ENCODE results near the gene CCDC88C.
"Not testable (repeated sequence)": the region's sequence is repeated elsewhere in the genome, so short reads cannot be mapped to it uniquely, and the experiment has no call there.

Gene CCDC88C

DNA sequence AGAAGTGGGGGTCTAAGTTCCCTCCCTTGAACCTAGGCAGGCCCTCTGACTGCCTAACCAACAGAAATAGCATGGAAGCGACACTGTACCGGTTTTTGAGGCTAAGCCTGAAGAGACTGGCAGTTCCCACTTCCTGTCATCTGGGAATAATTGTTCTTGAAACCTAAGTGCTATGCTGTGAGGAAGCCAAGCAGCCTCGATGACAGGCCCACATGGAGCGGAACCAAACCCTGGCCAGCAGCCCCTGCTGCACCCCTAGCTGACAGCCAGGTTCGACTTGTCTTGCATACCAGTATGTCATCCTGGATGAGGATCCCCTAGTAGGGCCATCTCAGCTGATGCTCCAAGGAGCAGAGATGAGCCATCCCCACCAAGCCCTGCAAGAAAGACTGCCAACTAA is 166.7 kb downstream of the CCDC88C start:
- Histone ChIP-seq H3K4me3 (ENCODE audit: low read length in 2 of 2) (no peak overlapping the region), H3K4me1 (ENCODE audit: control insufficient read depth, insufficient read depth, low read length) (peaks cover 24% of the 10 kb centered on the region), H3K36me3 (ENCODE audit: control insufficient read depth in 2 of 2, insufficient read depth in 2 of 2, low read length in 2 of 2) (no peaks in the 10 kb centered on the region), H3K27ac (ENCODE audit: low read length) (no peak overlapping the region), H3K9me3 (ENCODE audit: control insufficient read depth in 2 of 2, low read length in 2 of 2) (no peaks in the 10 kb centered on the region), H3K9ac (ENCODE audit: low read length in 2 of 2) (no peak overlapping the region), H3K27me3 (ENCODE audit: control insufficient read depth in 1 of 2, insufficient read depth in 2 of 2, low read length in 2 of 2) (no peaks in the 10 kb centered on the region)

DNA sequence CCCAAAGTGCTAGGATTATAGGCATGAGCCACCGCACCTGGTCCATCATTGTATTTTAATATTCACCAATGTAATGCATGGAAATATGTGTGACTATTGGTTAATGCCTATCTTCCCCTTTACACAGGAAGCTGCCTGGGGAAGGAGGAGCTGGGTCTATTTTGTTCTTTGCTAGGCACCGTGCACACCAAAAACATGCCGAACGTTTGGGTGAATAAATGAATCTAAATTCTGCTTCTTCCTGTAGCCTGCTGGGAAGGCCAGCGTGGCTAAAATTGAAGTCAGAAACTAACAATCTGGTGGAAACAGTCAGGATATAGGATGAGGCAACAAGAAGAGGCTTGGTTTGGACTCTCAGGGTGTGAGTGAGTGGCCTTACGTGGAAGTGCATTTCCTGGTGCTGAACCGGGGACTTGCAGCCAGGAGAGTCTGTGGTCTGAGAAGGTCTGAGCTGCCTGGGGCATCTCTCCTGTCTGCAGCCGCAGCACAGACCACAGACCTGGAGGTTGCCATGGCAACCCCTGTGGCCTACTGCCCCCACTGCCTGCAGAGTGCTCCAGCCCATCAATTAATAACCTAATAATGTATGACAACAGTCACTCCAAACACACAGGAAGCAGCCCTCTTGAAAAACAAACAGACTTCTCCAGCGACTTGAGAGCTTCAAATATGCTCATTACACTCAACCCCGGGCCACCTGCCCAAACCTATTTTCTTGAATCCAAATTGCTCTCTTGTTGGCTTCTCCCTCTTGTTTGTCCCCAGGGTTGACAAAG is 167.6 kb downstream of the CCDC88C start:
- H3K27me3 ChIP-seq (ENCODE audit: control insufficient read depth in 1 of 2, insufficient read depth in 2 of 2, low read length in 2 of 2), result no peaks in the 10 kb centered on the region
- H3K4me3 ChIP-seq (ENCODE audit: low read length in 2 of 2), result no peak overlapping the region
- H3K4me1 ChIP-seq (ENCODE audit: control insufficient read depth, insufficient read depth, low read length), result peaks cover 17% of the 10 kb centered on the region
- H3K27ac ChIP-seq (ENCODE audit: low read length), result peak overlapping the region; percentile 37
- H3K9ac ChIP-seq (ENCODE audit: low read length in 2 of 2), result no peak overlapping the region
- H3K9me3 ChIP-seq (ENCODE audit: control insufficient read depth in 2 of 2, low read length in 2 of 2), result no peaks in the 10 kb centered on the region
- H3K36me3 ChIP-seq (ENCODE audit: control insufficient read depth in 2 of 2, insufficient read depth in 2 of 2, low read length in 2 of 2), result no peaks in the 10 kb centered on the region

DNA sequence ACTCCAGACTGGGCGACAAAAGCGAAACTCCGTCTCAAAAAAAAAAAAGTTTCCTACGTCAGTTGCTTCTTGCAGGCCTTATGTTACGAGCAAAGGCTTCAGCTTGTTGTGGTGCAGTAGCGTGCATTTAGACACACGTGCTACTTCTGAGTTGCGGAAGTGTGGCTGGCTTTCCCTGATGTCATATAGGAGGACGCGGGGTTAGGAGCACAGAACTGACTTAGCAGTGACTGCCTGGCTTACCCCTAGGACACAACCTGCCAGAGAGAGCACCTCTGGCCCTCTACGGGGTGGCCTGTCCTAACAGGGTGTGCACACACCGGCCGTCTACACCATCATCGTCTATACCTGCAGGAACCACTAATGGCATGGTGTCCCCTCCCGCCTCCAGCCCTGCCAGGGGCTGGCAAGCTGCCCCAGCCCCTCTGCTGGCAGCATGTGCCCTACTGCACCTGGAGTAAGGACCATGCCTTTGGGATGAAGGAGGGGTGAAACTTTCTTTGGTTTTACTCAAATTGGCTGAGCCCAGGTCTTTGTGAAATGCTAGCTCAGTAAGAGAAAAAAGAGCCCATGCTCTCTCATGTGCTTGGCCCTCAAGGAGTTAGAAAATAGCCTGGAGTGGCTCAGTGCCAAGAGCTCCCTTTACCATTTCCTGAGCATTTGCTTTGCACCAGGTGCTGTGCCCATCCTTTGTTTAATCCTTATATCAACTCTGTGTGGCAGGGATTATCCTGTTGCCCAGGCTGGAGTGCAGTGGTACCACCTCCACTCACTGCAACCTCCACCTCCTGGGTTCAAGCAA is 171.4 kb downstream of the CCDC88C start:
- peaks cover 22% of the 10 kb centered on the region for H3K4me1 ChIP-seq (ENCODE audit: control insufficient read depth, insufficient read depth, low read length)
- H3K9ac ChIP-seq (ENCODE audit: low read length in 2 of 2), result no peak overlapping the region
- no peak overlapping the region for H3K4me3 ChIP-seq (ENCODE audit: low read length in 2 of 2)
- H3K27me3 ChIP-seq (ENCODE audit: control insufficient read depth in 1 of 2, insufficient read depth in 2 of 2, low read length in 2 of 2), result no peaks in the 10 kb centered on the region
- H3K9me3 ChIP-seq (ENCODE audit: control insufficient read depth in 2 of 2, low read length in 2 of 2), result no peaks in the 10 kb centered on the region
- H3K27ac ChIP-seq (ENCODE audit: low read length), result no peak overlapping the region
- no peaks in the 10 kb centered on the region for H3K36me3 ChIP-seq (ENCODE audit: control insufficient read depth in 2 of 2, insufficient read depth in 2 of 2, low read length in 2 of 2)

DNA sequence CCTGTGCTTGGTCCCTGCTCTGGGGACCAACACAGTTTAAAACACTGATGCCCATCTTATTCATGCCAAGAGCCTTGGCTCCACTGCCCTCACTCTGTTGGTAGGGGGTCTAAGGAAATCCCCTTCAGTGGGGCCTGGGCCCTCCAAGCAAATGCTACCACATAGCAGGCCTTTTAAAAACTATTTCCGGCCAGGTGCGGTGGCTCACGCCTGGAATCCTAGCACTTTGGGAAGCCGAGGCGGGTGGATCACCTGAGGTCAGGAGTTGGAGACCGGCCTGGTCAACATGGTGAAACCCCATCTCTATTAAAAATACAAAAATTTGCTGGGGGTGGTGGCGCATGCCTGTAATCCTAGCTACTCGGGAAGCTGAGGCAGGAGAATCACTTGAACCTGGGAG is 172.0 kb downstream of the CCDC88C start:
- H3K4me1 ChIP-seq (ENCODE audit: control insufficient read depth, insufficient read depth, low read length), result peaks cover 22% of the 10 kb centered on the region
- not testable (repeated sequence) for H3K27me3 ChIP-seq (ENCODE audit: control insufficient read depth in 1 of 2, insufficient read depth in 2 of 2, low read length in 2 of 2); H3K4me3 ChIP-seq (ENCODE audit: low read length in 2 of 2); H3K9me3 ChIP-seq (ENCODE audit: control insufficient read depth in 2 of 2, low read length in 2 of 2); H3K9ac ChIP-seq (ENCODE audit: low read length in 2 of 2); H3K36me3 ChIP-seq (ENCODE audit: control insufficient read depth in 2 of 2, insufficient read depth in 2 of 2, low read length in 2 of 2); H3K27ac ChIP-seq (ENCODE audit: low read length)

- Histone ChIP-seq H3K4me3 (ENCODE audit: low read length in 2 of 2) (no peak overlapping the region), H3K36me3 (ENCODE audit: control insufficient read depth in 2 of 2, insufficient read depth in 2 of 2, low read length in 2 of 2) (no peaks in the 10 kb centered on the region), H3K27me3 (ENCODE audit: control insufficient read depth in 1 of 2, insufficient read depth in 2 of 2, low read length in 2 of 2) (no peaks in the 10 kb centered on the region), H3K27ac (ENCODE audit: low read length) (no peak overlapping the region), H3K9me3 (ENCODE audit: control insufficient read depth in 2 of 2, low read length in 2 of 2) (no peaks in the 10 kb centered on the region), H3K4me1 (ENCODE audit: control insufficient read depth, insufficient read depth, low read length) (peaks cover 20% of the 10 kb centered on the region), H3K9ac (ENCODE audit: low read length in 2 of 2) (no peak overlapping the region)
These were observed 172.6 kb downstream of the CCDC88C start for GRCh38 chr14:91245029-91245428.

DNA sequence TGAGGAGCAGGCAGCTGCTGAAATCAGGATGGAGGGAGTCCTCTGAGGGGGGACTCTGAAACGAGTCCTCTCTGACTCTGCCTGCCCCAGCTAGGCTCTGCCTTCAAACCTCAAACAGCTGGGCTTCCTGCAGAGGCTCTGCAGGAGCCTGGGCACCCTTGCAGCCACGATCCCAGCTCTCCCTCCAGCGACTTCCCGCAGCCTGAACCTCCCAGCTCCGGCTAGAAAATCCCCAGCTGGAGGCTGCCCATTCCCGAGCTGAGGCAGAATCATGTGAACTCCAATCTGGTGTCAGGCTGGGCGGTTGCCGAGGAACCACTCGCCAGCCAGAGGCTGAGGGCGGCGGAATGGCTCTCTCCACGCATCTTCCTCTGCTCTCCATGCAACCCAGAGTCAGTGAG is 173.1 kb downstream of the CCDC88C start, which contains the start of gene GPR68:
Gene GPR68 (minus strand): TSS at position 204 of the 401 bp plus-strand sequence. CDS start 9,654 bp downstream, outside the sequence.
- no peaks in the 10 kb centered on the region for H3K36me3 ChIP-seq (ENCODE audit: control insufficient read depth in 2 of 2, insufficient read depth in 2 of 2, low read length in 2 of 2)
- peaks cover 19% of the 10 kb centered on the region for H3K4me1 ChIP-seq (ENCODE audit: control insufficient read depth, insufficient read depth, low read length)
- H3K27me3 ChIP-seq (ENCODE audit: control insufficient read depth in 1 of 2, insufficient read depth in 2 of 2, low read length in 2 of 2), result no peaks in the 10 kb centered on the region
- H3K9me3 ChIP-seq (ENCODE audit: control insufficient read depth in 2 of 2, low read length in 2 of 2), result no peaks in the 10 kb centered on the region
- peak within 1 kb of the TSS; percentile 52 for H3K4me3 ChIP-seq (ENCODE audit: low read length in 2 of 2)
- H3K9ac ChIP-seq (ENCODE audit: low read length in 2 of 2), result peak within 1 kb of the TSS in 1 of 2 donors; percentile 44
- H3K27ac ChIP-seq (ENCODE audit: low read length), result no peak within 1 kb of the TSS

DNA sequence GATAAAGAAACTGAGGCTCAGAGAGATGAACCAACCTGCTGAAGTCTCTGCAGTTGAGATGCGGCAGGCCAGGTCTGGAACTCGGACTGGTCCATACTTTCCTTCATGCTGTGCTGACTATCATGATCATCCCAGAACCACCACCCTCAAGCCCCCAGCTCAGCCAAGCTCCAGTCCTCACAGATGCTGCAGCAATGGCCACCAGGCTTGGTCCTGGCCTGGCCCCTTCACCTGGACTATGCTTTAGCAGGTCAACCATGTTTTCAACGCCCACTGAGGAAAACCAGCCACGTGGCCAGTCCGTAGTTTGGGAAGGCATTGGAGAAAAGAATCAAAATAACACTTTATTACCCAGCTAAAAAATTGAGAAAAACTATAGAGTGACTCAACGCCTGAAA is 174.5 kb downstream of the CCDC88C start:
- H3K9me3 ChIP-seq (ENCODE audit: control insufficient read depth in 2 of 2, low read length in 2 of 2), result no peaks in the 10 kb centered on the region
- no peak overlapping the region for H3K27ac ChIP-seq (ENCODE audit: low read length)
- H3K4me3 ChIP-seq (ENCODE audit: low read length in 2 of 2), result peak overlapping the region in 1 of 2 donors; percentile 47
- H3K4me1 ChIP-seq (ENCODE audit: control insufficient read depth, insufficient read depth, low read length), result peaks cover 19% of the 10 kb centered on the region
- H3K27me3 ChIP-seq (ENCODE audit: control insufficient read depth in 1 of 2, insufficient read depth in 2 of 2, low read length in 2 of 2), result no peaks in the 10 kb centered on the region
- H3K9ac ChIP-seq (ENCODE audit: low read length in 2 of 2), result no peak overlapping the region
- no peaks in the 10 kb centered on the region for H3K36me3 ChIP-seq (ENCODE audit: control insufficient read depth in 2 of 2, insufficient read depth in 2 of 2, low read length in 2 of 2)

DNA sequence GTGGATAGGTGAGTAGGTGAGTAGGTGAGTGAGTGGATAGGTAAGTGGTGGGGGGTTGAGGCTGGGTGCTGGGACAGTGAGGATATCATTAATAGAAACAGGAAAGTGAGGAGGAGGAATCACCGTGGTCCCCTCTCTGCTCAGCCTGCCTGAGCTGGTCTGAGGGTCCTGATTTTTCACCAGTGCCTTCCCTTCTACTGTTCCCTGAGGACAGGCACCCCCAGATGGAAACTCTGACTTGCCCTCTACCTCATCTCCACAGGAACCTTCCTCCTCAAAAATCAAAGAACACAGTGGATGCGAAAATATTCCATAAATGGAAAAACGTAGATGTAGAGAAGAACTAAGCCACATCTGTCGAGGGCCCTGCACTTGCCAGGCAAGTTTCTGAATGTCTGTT is 175.0 kb downstream of the CCDC88C start:
- Histone ChIP-seq H3K27me3 (ENCODE audit: control insufficient read depth in 1 of 2, insufficient read depth in 2 of 2, low read length in 2 of 2) (no peaks in the 10 kb centered on the region), H3K36me3 (ENCODE audit: control insufficient read depth in 2 of 2, insufficient read depth in 2 of 2, low read length in 2 of 2) (no peaks in the 10 kb centered on the region), H3K4me3 (ENCODE audit: low read length in 2 of 2) (no peak overlapping the region), H3K9ac (ENCODE audit: low read length in 2 of 2) (no peak overlapping the region), H3K4me1 (ENCODE audit: control insufficient read depth, insufficient read depth, low read length) (peaks cover 19% of the 10 kb centered on the region), H3K27ac (ENCODE audit: low read length) (no peak overlapping the region), H3K9me3 (ENCODE audit: control insufficient read depth in 2 of 2, low read length in 2 of 2) (no peaks in the 10 kb centered on the region)

GRCh38 chr14:91241863-91242262 is 175.8 kb downstream of the CCDC88C start:
- no peaks in the 10 kb centered on the region for H3K9me3 ChIP-seq (ENCODE audit: control insufficient read depth in 2 of 2, low read length in 2 of 2)
- no peak overlapping the region for H3K9ac ChIP-seq (ENCODE audit: low read length in 2 of 2)
- H3K4me3 ChIP-seq (ENCODE audit: low read length in 2 of 2), result peak overlapping the region in 1 of 2 donors; percentile 29
- no peaks in the 10 kb centered on the region for H3K36me3 ChIP-seq (ENCODE audit: control insufficient read depth in 2 of 2, insufficient read depth in 2 of 2, low read length in 2 of 2)
- no peaks in the 10 kb centered on the region for H3K27me3 ChIP-seq (ENCODE audit: control insufficient read depth in 1 of 2, insufficient read depth in 2 of 2, low read length in 2 of 2)
- H3K4me1 ChIP-seq (ENCODE audit: control insufficient read depth, insufficient read depth, low read length), result peaks cover 19% of the 10 kb centered on the region
- H3K27ac ChIP-seq (ENCODE audit: low read length), result no peak overlapping the region

DNA sequence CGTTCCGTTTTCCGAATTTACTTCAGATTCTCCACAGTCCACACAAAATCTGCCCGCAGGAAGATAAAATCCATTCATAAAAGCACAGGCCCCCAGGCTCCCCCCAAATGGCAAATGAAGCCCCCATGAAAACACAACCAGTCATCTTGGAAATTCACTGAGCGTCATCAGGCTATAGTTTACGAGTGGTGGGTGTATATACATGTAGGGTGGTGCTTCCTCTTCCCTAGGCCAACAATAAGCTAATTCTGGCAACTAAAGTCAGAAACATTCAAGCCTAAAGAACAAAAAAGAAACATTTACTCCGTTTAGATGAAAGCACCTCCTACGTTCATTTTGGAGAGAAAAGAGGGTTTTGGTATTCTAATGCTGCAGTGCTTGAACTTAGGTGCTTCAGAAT is 179.0 kb downstream of the CCDC88C start:
- Histone ChIP-seq H3K9me3 (ENCODE audit: control insufficient read depth in 2 of 2, low read length in 2 of 2) (no peaks in the 10 kb centered on the region), H3K4me3 (ENCODE audit: low read length in 2 of 2) (no peak overlapping the region), H3K9ac (ENCODE audit: low read length in 2 of 2) (no peak overlapping the region), H3K27ac (ENCODE audit: low read length) (no peak overlapping the region), H3K4me1 (ENCODE audit: control insufficient read depth, insufficient read depth, low read length) (peaks cover 8% of the 10 kb centered on the region), H3K36me3 (ENCODE audit: control insufficient read depth in 2 of 2, insufficient read depth in 2 of 2, low read length in 2 of 2) (no peaks in the 10 kb centered on the region), H3K27me3 (ENCODE audit: control insufficient read depth in 1 of 2, insufficient read depth in 2 of 2, low read length in 2 of 2) (no peaks in the 10 kb centered on the region)

DNA sequence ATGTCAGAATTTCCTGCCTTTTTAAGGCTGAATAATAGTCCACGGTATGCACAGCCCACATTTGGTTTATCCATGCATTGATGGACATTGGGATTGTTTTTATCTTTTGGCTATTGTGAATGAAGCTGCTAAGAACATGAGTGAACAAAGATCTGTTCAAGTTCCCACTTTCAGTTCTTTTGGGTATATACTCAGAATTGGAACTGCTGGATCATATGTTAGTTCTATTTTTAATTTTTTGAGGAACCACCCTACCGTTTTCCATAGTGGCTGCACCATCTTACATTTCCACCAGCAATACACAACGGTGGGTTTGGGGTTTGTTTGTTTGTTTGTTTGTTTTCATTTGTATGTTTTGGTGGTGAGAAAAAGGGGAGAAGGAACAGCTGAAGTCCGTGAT is 179.5 kb downstream of the CCDC88C start:
- no peaks in the 10 kb centered on the region for H3K36me3 ChIP-seq (ENCODE audit: control insufficient read depth in 2 of 2, insufficient read depth in 2 of 2, low read length in 2 of 2)
- H3K27ac ChIP-seq (ENCODE audit: low read length), result no peak overlapping the region
- no peaks in the 10 kb centered on the region for H3K27me3 ChIP-seq (ENCODE audit: control insufficient read depth in 1 of 2, insufficient read depth in 2 of 2, low read length in 2 of 2)
- H3K4me1 ChIP-seq (ENCODE audit: control insufficient read depth, insufficient read depth, low read length), result peaks cover 2% of the 10 kb centered on the region
- no peak overlapping the region for H3K9ac ChIP-seq (ENCODE audit: low read length in 2 of 2)
- H3K4me3 ChIP-seq (ENCODE audit: low read length in 2 of 2), result no peak overlapping the region
- no peaks in the 10 kb centered on the region for H3K9me3 ChIP-seq (ENCODE audit: control insufficient read depth in 2 of 2, low read length in 2 of 2)
